Measurements from ENCODE around the gene KTN1.

Gene KTN1

DNA sequence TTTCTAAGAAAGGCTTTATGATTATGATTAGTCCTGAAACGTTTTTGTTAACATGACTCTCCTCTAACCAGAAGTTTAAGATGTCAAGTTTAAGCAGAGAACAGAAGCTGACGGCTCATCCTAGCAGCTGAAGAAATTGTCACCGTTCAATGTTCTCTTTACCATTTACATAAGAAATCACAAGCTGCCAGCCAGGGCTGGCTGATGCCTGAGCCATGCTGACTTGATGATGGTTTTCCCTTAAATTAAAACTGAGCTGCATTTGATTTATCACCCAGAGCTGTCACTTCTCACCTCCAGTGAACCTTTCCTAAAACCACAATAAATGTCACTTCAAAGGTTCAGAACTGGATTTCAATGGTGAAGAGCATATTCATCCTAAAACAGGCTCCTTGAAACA, 153.6 kb downstream of the KTN1 start:
- peaks cover 2% of the 10 kb centered on the region for H3K9me3 Mint-ChIP-seq
- ATAC-seq (ENCODE audit: low read depth) (no peak), DNase-seq (ENCODE audit: low spot score in 2 of 2) (no peak)
- H3K4me3 Mint-ChIP-seq: no peak overlapping the region
- H3K27ac Mint-ChIP-seq: no peak overlapping the region
- peaks cover 2% of the 10 kb centered on the region for H3K36me3 Mint-ChIP-seq
- H3K4me1 Mint-ChIP-seq: no peaks in the 10 kb centered on the region
- H3K27me3 Mint-ChIP-seq: peaks cover 2% of the 10 kb centered on the region
